ENCODE data around the gene HOXD12. TPM values are rescaled to one million over a fixed set of nuclear protein-coding genes. Genes with fewer than 3 reads are reported as not detected.

HOXD12 gene
- total RNA-seq, 2 donors from 2014 or later = 0.36 TPM; not detected in 1

GRCh38 chr2:176109946-176110345, 10.4 kb downstream of the HOXD12 start:
- 37% methylated on average over 4 of the region's 4 CpGs for WGBS
- Histone ChIP-seq H3K36me3 (no peaks in the 10 kb centered on the region), H3K9me3 (no peaks in the 10 kb centered on the region), H3K27ac (peak overlapping the region in 1 of 2 donors; percentile 78), H3K27me3 (replicated peaks; ENCODE audit: insufficient read depth) (peaks cover 19% of the 10 kb centered on the region), H3K4me3 (peak overlapping the region in 1 of 2 donors; percentile 46), H3K4me1 (replicated peaks) (no peaks in the 10 kb centered on the region)
- TF ChIP-seq POLR2AphosphoS5 (IDR thresholded peaks at IDR 0.05) (no peak), CTCF (IDR thresholded peaks at IDR 0.05) (no peak), POLR2A (IDR thresholded peaks at IDR 0.05) (no peak)
- intact Hi-C loops (cut with DNase I) = no loop called here
- DNase-seq (ENCODE audit: low spot score) = no peak

GRCh38 chr2:176110415-176111308, 11.1 kb downstream of the HOXD12 start:
- Histone ChIP-seq H3K36me3 (no peaks in the 10 kb centered on the region), H3K9me3 (no peaks in the 10 kb centered on the region), H3K4me3 (no peak overlapping the region), H3K4me1 (replicated peaks) (no peaks in the 10 kb centered on the region), H3K27me3 (replicated peaks; ENCODE audit: insufficient read depth) (peaks cover 17% of the 10 kb centered on the region), H3K27ac (no peak overlapping the region)
- WGBS = 31% methylated on average over 7 of the region's 7 CpGs
- intact Hi-C loops (cut with DNase I) = no loop called here
- no peak for TF ChIP-seq POLR2A (IDR thresholded peaks at IDR 0.05)
- TF ChIP-seq POLR2AphosphoS5 (IDR thresholded peaks at IDR 0.05) = no peak
- TF ChIP-seq CTCF (IDR thresholded peaks at IDR 0.05) = no peak
- DNase-seq (ENCODE audit: low spot score) = no peak

GRCh38 chr2:176111309-176111663, 11.7 kb downstream of the HOXD12 start:
- peaks cover 15% of the 10 kb centered on the region for H3K27me3 ChIP-seq (replicated peaks; ENCODE audit: insufficient read depth)
- DNase-seq (ENCODE audit: low spot score) = no peak
- H3K4me3 ChIP-seq = no peak overlapping the region
- intact Hi-C loops (cut with DNase I) = no loop called here
- peak overlapping the region in 1 of 2 donors; percentile 4 for H3K27ac ChIP-seq
- WGBS = 16% methylated on average over 16 of the region's 16 CpGs
- no peaks in the 10 kb centered on the region for H3K4me1 ChIP-seq (replicated peaks)
- H3K9me3 ChIP-seq = no peaks in the 10 kb centered on the region
- no peak for TF ChIP-seq POLR2A (IDR thresholded peaks at IDR 0.05)
- TF ChIP-seq CTCF (IDR thresholded peaks at IDR 0.05) = peak in 3 of 4 experiments; percentile 39 to 52 (median 50)
- TF ChIP-seq POLR2AphosphoS5 (IDR thresholded peaks at IDR 0.05) = peak; percentile 40
- H3K36me3 ChIP-seq = no peaks in the 10 kb centered on the region

GRCh38 chr2:176111846-176112374, 12.3 kb downstream of the HOXD12 start:
- no peak for TF ChIP-seq POLR2A (IDR thresholded peaks at IDR 0.05)
- no peak for TF ChIP-seq POLR2AphosphoS5 (IDR thresholded peaks at IDR 0.05)
- no peak for TF ChIP-seq CTCF (IDR thresholded peaks at IDR 0.05)
- WGBS = 28% methylated on average over 29 of the region's 29 CpGs
- Histone ChIP-seq H3K4me1 (replicated peaks) (no peaks in the 10 kb centered on the region), H3K9me3 (no peaks in the 10 kb centered on the region), H3K36me3 (no peaks in the 10 kb centered on the region), H3K27me3 (replicated peaks; ENCODE audit: insufficient read depth) (peaks cover 12% of the 10 kb centered on the region), H3K27ac (peak overlapping the region in 1 of 2 donors; percentile 6), H3K4me3 (peak overlapping the region; percentile 1 to 8)
- DNase-seq (ENCODE audit: low spot score) = no peak
- intact Hi-C loops (cut with DNase I) = no loop called here

Data from prostate gland (tissue), 2 donors.